Measurements from ENCODE around the gene BLID.

Gene BLID

GRCh38 chr11:122123263-122123929, 7.4 kb upstream of the BLID start:
- H3K36me3 Mint-ChIP-seq (ENCODE audit: low read depth) = no peaks in the 10 kb centered on the region

GRCh38 chr11:122122179-122122578, 6.2 kb upstream of the BLID start:
- no peaks in the 10 kb centered on the region for H3K27me3 Mint-ChIP-seq (ENCODE audit: low read depth)
- no peaks in the 10 kb centered on the region for H3K36me3 Mint-ChIP-seq (ENCODE audit: low read depth)
- H3K4me3 Mint-ChIP-seq = no peak overlapping the region
- no peaks in the 10 kb centered on the region for H3K9me3 Mint-ChIP-seq
- no peaks in the 10 kb centered on the region for H3K4me1 Mint-ChIP-seq (ENCODE audit: low read depth)
- no peak overlapping the region for H3K27ac Mint-ChIP-seq

More at GRCh38 chr11:122123263-122123929, 7.4 kb upstream of the BLID start:
- H3K4me1 Mint-ChIP-seq (ENCODE audit: low read depth) = no peaks in the 10 kb centered on the region
- no peaks in the 10 kb centered on the region for H3K9me3 Mint-ChIP-seq
- no peak overlapping the region for H3K4me3 Mint-ChIP-seq
- H3K27me3 Mint-ChIP-seq (ENCODE audit: low read depth) = no peaks in the 10 kb centered on the region
- no peak overlapping the region for H3K27ac Mint-ChIP-seq

GRCh38 chr11:122120096-122120495, 4.1 kb upstream of the BLID start:
- Mint-ChIP-seq H3K4me3 (no peak overlapping the region), H3K27me3 (ENCODE audit: low read depth) (peaks cover 6% of the 10 kb centered on the region), H3K4me1 (ENCODE audit: low read depth) (no peaks in the 10 kb centered on the region), H3K36me3 (ENCODE audit: low read depth) (no peaks in the 10 kb centered on the region), H3K9me3 (no peaks in the 10 kb centered on the region), H3K27ac (no peak overlapping the region)

- H3K36me3 Mint-ChIP-seq (ENCODE audit: low read depth) = no peaks in the 10 kb centered on the region
- no peaks in the 10 kb centered on the region for H3K9me3 Mint-ChIP-seq
- no peaks in the 10 kb centered on the region for H3K4me1 Mint-ChIP-seq (ENCODE audit: low read depth)
- H3K27ac Mint-ChIP-seq = no peak overlapping the region
- peaks cover 6% of the 10 kb centered on the region for H3K27me3 Mint-ChIP-seq (ENCODE audit: low read depth)
- H3K4me3 Mint-ChIP-seq = no peak overlapping the region
Measured at GRCh38 chr11:122116591-122116990, 576 bp upstream of the BLID start.

- Mint-ChIP-seq H3K27ac (no peak overlapping the region), H3K27me3 (ENCODE audit: low read depth) (peaks cover 6% of the 10 kb centered on the region), H3K4me3 (no peak overlapping the region), H3K4me1 (ENCODE audit: low read depth) (no peaks in the 10 kb centered on the region), H3K9me3 (no peaks in the 10 kb centered on the region), H3K36me3 (ENCODE audit: low read depth) (no peaks in the 10 kb centered on the region)
Measured at GRCh38 chr11:122114976-122115375, 1.0 kb downstream of the BLID start.

- no peaks in the 10 kb centered on the region for H3K9me3 Mint-ChIP-seq
- H3K27ac Mint-ChIP-seq = no peak overlapping the region
- H3K4me3 Mint-ChIP-seq = no peak overlapping the region
- H3K36me3 Mint-ChIP-seq (ENCODE audit: low read depth) = no peaks in the 10 kb centered on the region
- peaks cover 6% of the 10 kb centered on the region for H3K27me3 Mint-ChIP-seq (ENCODE audit: low read depth)
- H3K4me1 Mint-ChIP-seq (ENCODE audit: low read depth) = no peaks in the 10 kb centered on the region
Measured at GRCh38 chr11:122113836-122114825, 1.9 kb downstream of the BLID start.

- Mint-ChIP-seq H3K4me3 (no peak overlapping the region), H3K4me1 (ENCODE audit: low read depth) (no peaks in the 10 kb centered on the region), H3K9me3 (no peaks in the 10 kb centered on the region), H3K36me3 (ENCODE audit: low read depth) (no peaks in the 10 kb centered on the region), H3K27ac (no peak overlapping the region), H3K27me3 (ENCODE audit: low read depth) (peaks cover 6% of the 10 kb centered on the region)
Measured at GRCh38 chr11:122112470-122113365, 3.3 kb downstream of the BLID start.

- no peaks in the 10 kb centered on the region for H3K36me3 Mint-ChIP-seq (ENCODE audit: low read depth)
- no peaks in the 10 kb centered on the region for H3K4me1 Mint-ChIP-seq (ENCODE audit: low read depth)
- H3K4me3 Mint-ChIP-seq = no peak overlapping the region
- H3K27ac Mint-ChIP-seq = no peak overlapping the region
- H3K9me3 Mint-ChIP-seq = no peaks in the 10 kb centered on the region
- H3K27me3 Mint-ChIP-seq (ENCODE audit: low read depth) = no peaks in the 10 kb centered on the region
Measured at GRCh38 chr11:122109932-122110331, 6.1 kb downstream of the BLID start.

GRCh38 chr11:122108828-122109227, 7.2 kb downstream of the BLID start:
- Mint-ChIP-seq H3K27me3 (ENCODE audit: low read depth) (peaks cover 3% of the 10 kb centered on the region), H3K4me1 (ENCODE audit: low read depth) (no peaks in the 10 kb centered on the region), H3K9me3 (no peaks in the 10 kb centered on the region), H3K4me3 (no peak overlapping the region), H3K27ac (no peak overlapping the region), H3K36me3 (ENCODE audit: low read depth) (no peaks in the 10 kb centered on the region)

- Mint-ChIP-seq H3K36me3 (ENCODE audit: low read depth) (no peaks in the 10 kb centered on the region), H3K4me3 (no peak overlapping the region), H3K27me3 (ENCODE audit: low read depth) (peaks cover 3% of the 10 kb centered on the region), H3K4me1 (ENCODE audit: low read depth) (no peaks in the 10 kb centered on the region), H3K27ac (no peak overlapping the region), H3K9me3 (no peaks in the 10 kb centered on the region)
Measured at GRCh38 chr11:122108192-122108799, 7.7 kb downstream of the BLID start.

- H3K9me3 Mint-ChIP-seq = no peaks in the 10 kb centered on the region
- peaks cover 3% of the 10 kb centered on the region for H3K27me3 Mint-ChIP-seq (ENCODE audit: low read depth)
- H3K27ac Mint-ChIP-seq = no peak overlapping the region
- no peaks in the 10 kb centered on the region for H3K36me3 Mint-ChIP-seq (ENCODE audit: low read depth)
- H3K4me3 Mint-ChIP-seq = no peak overlapping the region
- H3K4me1 Mint-ChIP-seq (ENCODE audit: low read depth) = no peaks in the 10 kb centered on the region
Measured at GRCh38 chr11:122107566-122107965, 8.4 kb downstream of the BLID start.

- Mint-ChIP-seq H3K27me3 (ENCODE audit: low read depth) (peaks cover 3% of the 10 kb centered on the region), H3K27ac (no peak overlapping the region), H3K9me3 (no peaks in the 10 kb centered on the region), H3K36me3 (ENCODE audit: low read depth) (no peaks in the 10 kb centered on the region), H3K4me3 (no peak overlapping the region), H3K4me1 (ENCODE audit: low read depth) (no peaks in the 10 kb centered on the region)
Measured at GRCh38 chr11:122107045-122107444, 9.0 kb downstream of the BLID start.

GRCh38 chr11:122105044-122105758, 10.8 kb downstream of the BLID start:
- Mint-ChIP-seq H3K27me3 (ENCODE audit: low read depth) (peaks cover 16% of the 10 kb centered on the region), H3K4me1 (ENCODE audit: low read depth) (peaks cover under 1% of the 10 kb centered on the region), H3K27ac (no peak overlapping the region), H3K9me3 (no peaks in the 10 kb centered on the region), H3K36me3 (ENCODE audit: low read depth) (no peaks in the 10 kb centered on the region), H3K4me3 (no peak overlapping the region)

All from T-helper 1 cell treated with Interleukin-12 subunit alpha and Interleukin-12 subunit beta and Interleukin-4 antibody, amounts not matched to agents 30 μg/mL and 1 μg/mL, for 36 hours (primary cell).